ENCODE data around the gene ABCA8.

DNA sequence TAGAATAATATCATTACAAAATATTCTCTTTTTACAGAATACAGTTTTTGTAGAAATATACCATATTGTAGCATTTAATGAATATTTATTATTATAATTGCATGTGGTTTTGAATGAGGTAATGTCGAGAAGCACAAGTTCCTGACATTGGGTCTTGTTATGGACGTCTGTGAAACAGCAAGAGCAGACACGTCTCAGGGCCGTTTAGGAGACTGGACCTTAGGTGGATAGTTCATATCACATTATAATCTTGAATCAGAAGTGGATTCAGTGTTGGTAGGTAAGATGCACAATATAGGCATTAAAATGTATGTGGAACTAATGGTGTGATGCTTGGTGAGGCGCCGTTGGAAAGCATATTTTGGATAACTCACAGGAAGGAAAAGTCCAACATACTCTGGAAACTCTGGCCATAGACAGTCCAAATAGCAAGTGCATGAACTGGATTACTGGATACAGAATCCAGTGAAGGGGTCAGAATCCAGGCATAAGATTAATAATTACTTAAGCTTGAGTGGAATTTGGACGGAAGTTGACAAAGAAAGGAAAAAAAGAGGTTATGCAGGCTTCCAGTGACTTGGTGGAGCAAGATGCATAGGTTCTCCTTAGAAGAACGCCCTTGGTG lies 17.2 kb downstream of the ABCA8 start:
- TF ChIP-seq FOSL1 (IDR thresholded peaks at IDR 0.05; ENCODE audit: insufficient read depth, low read depth, low read length): no peak
- TF ChIP-seq CHD2 (IDR thresholded peaks at IDR 0.05; ENCODE audit: low read length): no peak
- TF ChIP-seq MAFK (IDR thresholded peaks at IDR 0.05; ENCODE audit: low read depth, low read length): no peak
- TF ChIP-seq, protein P1, sequence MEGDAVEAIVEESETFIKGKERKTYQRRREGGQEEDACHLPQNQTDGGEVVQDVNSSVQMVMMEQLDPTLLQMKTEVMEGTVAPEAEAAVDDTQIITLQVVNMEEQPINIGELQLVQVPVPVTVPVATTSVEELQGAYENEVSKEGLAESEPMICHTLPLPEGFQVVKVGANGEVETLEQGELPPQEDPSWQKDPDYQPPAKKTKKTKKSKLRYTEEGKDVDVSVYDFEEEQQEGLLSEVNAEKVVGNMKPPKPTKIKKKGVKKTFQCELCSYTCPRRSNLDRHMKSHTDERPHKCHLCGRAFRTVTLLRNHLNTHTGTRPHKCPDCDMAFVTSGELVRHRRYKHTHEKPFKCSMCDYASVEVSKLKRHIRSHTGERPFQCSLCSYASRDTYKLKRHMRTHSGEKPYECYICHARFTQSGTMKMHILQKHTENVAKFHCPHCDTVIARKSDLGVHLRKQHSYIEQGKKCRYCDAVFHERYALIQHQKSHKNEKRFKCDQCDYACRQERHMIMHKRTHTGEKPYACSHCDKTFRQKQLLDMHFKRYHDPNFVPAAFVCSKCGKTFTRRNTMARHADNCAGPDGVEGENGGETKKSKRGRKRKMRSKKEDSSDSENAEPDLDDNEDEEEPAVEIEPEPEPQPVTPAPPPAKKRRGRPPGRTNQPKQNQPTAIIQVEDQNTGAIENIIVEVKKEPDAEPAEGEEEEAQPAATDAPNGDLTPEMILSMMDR (IDR thresholded peaks at IDR 0.05; ENCODE audit: control extremely low read depth in 1 of 3, insufficient read depth in 1 of 3, low read depth in 1 of 3, low read length in 3 of 3): no peak
- no peak for TF ChIP-seq TAF1 (IDR thresholded peaks at IDR 0.05; ENCODE audit: low read depth, low read length)
- no peak for TF ChIP-seq EP300 (IDR thresholded peaks at IDR 0.05; ENCODE audit: borderline replicate concordance in 1 of 2, low read depth in 2 of 2, low read length in 2 of 2)
- TF ChIP-seq, protein P2, sequence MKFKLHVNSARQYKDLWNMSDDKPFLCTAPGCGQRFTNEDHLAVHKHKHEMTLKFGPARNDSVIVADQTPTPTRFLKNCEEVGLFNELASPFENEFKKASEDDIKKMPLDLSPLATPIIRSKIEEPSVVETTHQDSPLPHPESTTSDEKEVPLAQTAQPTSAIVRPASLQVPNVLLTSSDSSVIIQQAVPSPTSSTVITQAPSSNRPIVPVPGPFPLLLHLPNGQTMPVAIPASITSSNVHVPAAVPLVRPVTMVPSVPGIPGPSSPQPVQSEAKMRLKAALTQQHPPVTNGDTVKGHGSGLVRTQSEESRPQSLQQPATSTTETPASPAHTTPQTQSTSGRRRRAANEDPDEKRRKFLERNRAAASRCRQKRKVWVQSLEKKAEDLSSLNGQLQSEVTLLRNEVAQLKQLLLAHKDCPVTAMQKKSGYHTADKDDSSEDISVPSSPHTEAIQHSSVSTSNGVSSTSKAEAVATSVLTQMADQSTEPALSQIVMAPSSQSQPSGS (IDR thresholded peaks at IDR 0.05; ENCODE audit: low read length): no peak
- no peak for TF ChIP-seq TBP (IDR thresholded peaks at IDR 0.05; ENCODE audit: low read depth, low read length)
- no peak for TF ChIP-seq RAD21 (IDR thresholded peaks at IDR 0.05 in 1 of 2, conservative IDR thresholded peaks at IDR 0.05 in 1 of 2; ENCODE audit: low read depth in 2 of 2, low read length in 2 of 2)
